K562 (cell line): ENCODE measurements around the gene NUP98. TPM values are rescaled to one million over a fixed set of nuclear protein-coding genes. Genes with fewer than 3 reads are reported as not detected.

Source experiments
- ATAC-seq: fragments of 200-7000 bp; cut with Tn5 transposase; 3 replicates; pipeline ENCODE4 v1.9.1; 2020; ENCODE audit warnings: moderate library complexity
- BruUV-seq: library from RNA; stranded (reverse); fragments of 400-500 nt; replicated peaks from 2 replicates; lab custom pipeline; 2021; lab: Mats Ljungman, UMichigan
- CTCF ChIA-PET: fragments of 300-600 bp; formaldehyde crosslinking; extraction: SDS; loops from one replicate; lab custom pipeline; 2021; ENCODE audit warnings: low intra/inter-chr PET ratio; lab: Yijun Ruan, JAX
- POLR2A ChIA-PET: fragments of 300-600, 350-650 bp; sonication (Branson Sonifier 250); formaldehyde crosslinking; extraction: SDS; loops from one replicate; lab custom pipeline; 2021; ENCODE audit warnings: antibody characterized with exemption, inconsistent platforms; lab: Yijun Ruan, JAX
- DNase-seq, 4 experiments: peaks; one replicate each; pipeline versions ENCODE4 v3.0.0 to v3.0.0-alpha.2; 2011 to 2018; ENCODE audit warnings: low spot score in 3 of 4, mixed read lengths in 3 of 4; ENCODE audit errors: extremely low read depth in 1 of 4
- FAIRE-seq: peaks from 2 replicates; lab custom pipeline; 2011; peaks lifted over from hg19 to GRCh38; lab: Jason Lieb, UNC
- H2AFZ ChIP-seq: 2 replicates; pipeline ENCODE4 v1.6.0; 2011; ENCODE audit warnings: low read depth, low read length, control low read depth, inconsistent platforms
- H3K27ac ChIP-seq: fragments of 200-600 bp; 3 replicates; pipeline ENCODE4 v1.8.0; 2011; ENCODE audit warnings: low read depth, mild to moderate bottlenecking, control low read depth, inconsistent platforms, low read length, moderate library complexity, mixed read lengths; ENCODE audit errors: extremely low read depth
- H3K27me3 ChIP-seq, 2 experiments: fragments of 300-600 bp in 1 of 2; 2 replicates in 1 of 2; 3 replicates in 1 of 2; pipeline versions ENCODE4 v1.6.0 to v1.8.0; 2011; ENCODE audit warnings: inconsistent platforms in 2 of 2, low read length in 2 of 2, mild to moderate bottlenecking in 1 of 2, mixed read lengths in 1 of 2, moderate library complexity in 1 of 2; ENCODE audit not compliant: control insufficient read depth in 2 of 2, insufficient read depth in 2 of 2
- H3K36me3 ChIP-seq: fragments of 300-600 bp; 3 replicates; pipeline ENCODE4 v1.8.0; 2011; ENCODE audit warnings: mild to moderate bottlenecking, low read length, inconsistent platforms; ENCODE audit not compliant: control insufficient read depth, insufficient read depth
- H3K4me1 ChIP-seq, 2 experiments: fragments of 200-600 bp in 1 of 2; replicated peaks in 1 of 2; 2 replicates in 1 of 2; 3 replicates in 1 of 2; pipeline versions ENCODE4 v1.5.1 to v1.8.0; 2011; ENCODE audit warnings: inconsistent platforms in 2 of 2, low read length in 2 of 2, mild to moderate bottlenecking in 1 of 2, mixed read lengths in 1 of 2, moderate library complexity in 1 of 2; ENCODE audit not compliant: control insufficient read depth in 2 of 2, insufficient read depth in 2 of 2
- H3K4me2 ChIP-seq: 2 replicates; pipeline ENCODE4 v1.6.1; 2011; ENCODE audit warnings: low read length, control low read depth, inconsistent platforms, mixed read lengths; ENCODE audit not compliant: insufficient read depth
- H3K4me3 ChIP-seq: fragments of 200-600 bp; sonication (generic), shearing (Covaris generic); 2 replicates; pipeline ENCODE4 v1.5.1; 2016; ENCODE audit warnings: control low read depth, inconsistent platforms
- H3K79me2 ChIP-seq: fragments of 200-600 bp; 3 replicates; pipeline ENCODE4 v1.8.0; 2011; ENCODE audit warnings: low read length, inconsistent platforms; ENCODE audit not compliant: control insufficient read depth, insufficient read depth
- H3K9ac ChIP-seq, 2 experiments: 2 replicates each; pipeline versions ENCODE4 v1.6.0 to v1.6.1; 2011; ENCODE audit warnings: low read depth in 2 of 2, low read length in 2 of 2, control low read depth in 1 of 2, inconsistent platforms in 1 of 2, mild to moderate bottlenecking in 1 of 2, mixed read lengths in 1 of 2; ENCODE audit not compliant: insufficient read depth in 1 of 2
- H3K9me1 ChIP-seq: one replicate; pipeline ENCODE4 v1.6.0; 2011; ENCODE audit warnings: inconsistent platforms, mild to moderate bottlenecking, low read length, moderate library complexity; ENCODE audit not compliant: control insufficient read depth, insufficient read depth
- H3K9me3 ChIP-seq: replicated peaks from 2 replicates; pipeline ENCODE4 v1.5.1; 2011; ENCODE audit warnings: low read depth, low read length, inconsistent platforms; ENCODE audit not compliant: control insufficient read depth, insufficient read depth
- H4K20me1 ChIP-seq: replicated peaks from 2 replicates; pipeline ENCODE4 v1.6.1; 2011; ENCODE audit warnings: low read length, inconsistent platforms, mixed read lengths; ENCODE audit not compliant: control insufficient read depth, insufficient read depth
- DNMT1 ChIP-seq: fragments of 450-650 bp; IDR thresholded peaks from 2 replicates; pipeline ENCODE4 v1.6.1; 2016; ENCODE audit warnings: antibody characterized with exemption, mild to moderate bottlenecking
- FOXM1 ChIP-seq, 2 experiments: fragments of 450-650 bp in 1 of 2; sonication (generic) in 1 of 2; formaldehyde crosslinking in 1 of 2; IDR thresholded peaks; 2 replicates each; pipeline versions ENCODE4 v1.6.1 to v1.9.0; 2017 to 2022; ENCODE audit warnings: low read depth in 2 of 2, mild to moderate bottlenecking in 2 of 2, missing genetic modification reagents in 1 of 2, moderate library complexity in 1 of 2
- GTF2F1 ChIP-seq: IDR thresholded peaks from 2 replicates; pipeline ENCODE4 v1.6.1; 2011; ENCODE audit warnings: low read depth, low read length, improper control_type of control experiment
- HLTF ChIP-seq: fragments of 450-650 bp; IDR thresholded peaks from 2 replicates; pipeline ENCODE4 v1.6.1; 2016
- MTA2 ChIP-seq: fragments of 450-650 bp; IDR thresholded peaks from 2 replicates; pipeline ENCODE4 v1.6.1; 2016; ENCODE audit warnings: low read depth
- RCOR1 ChIP-seq, 2 experiments: IDR thresholded peaks; 2 replicates each; pipeline ENCODE4 v1.6.1; 2012; ENCODE audit warnings: low read depth in 2 of 2, low read length in 2 of 2, borderline replicate concordance in 1 of 2, improper control_type of control experiment in 1 of 2
- ZFP36 ChIP-seq: fragments of 150-350 bp; IDR thresholded peaks from 2 replicates; pipeline ENCODE4 v1.6.1; 2018; ENCODE audit warnings: low read length, low read depth; ENCODE audit not compliant: partially characterized antibody
- ZFPM2 ChIP-seq: fragments of 250-450 bp; sonication (Bioruptor Pico); IDR thresholded peaks from 2 replicates; pipeline ENCODE4 v1.5.1; 2022; ENCODE audit warnings: mild to moderate bottlenecking
- WGBS: fragments of 100-300 bp; shearing (Covaris generic); methylation state at CpG from one replicate; pipeline ENCODE4 v1.1.6; 2016; ENCODE audit warnings: low coverage, mixed read lengths; ENCODE audit not compliant: insufficient coverage; ENCODE audit errors: missing lambda C conversion rate; 5-methylcytosine and 5-hydroxymethylcytosine counted together
- in situ Hi-C: fragments of 300-500 bp; cut with MboI; formaldehyde crosslinking; loops from 4 replicates; pipeline ENCODE4 v1.15.0; 2018; ENCODE audit warnings: inconsistent platforms, mixed read lengths
- intact Hi-C: fragments of 100-400 bp; cut with micrococcal nuclease; formaldehyde crosslinking; loops from 2 replicates; pipeline ENCODE4 v1.14.2; 2022
- polyA plus RNA-seq, 8 experiments: library from polyadenylated mRNA; depleted of rRNA in 4 of 8; stranded (reverse) in 5 of 8; unstranded in 3 of 8; fragments of >200 nt; fragmentation: Nextera tagmentation in 2 of 8; fragmentation: Illumina TruSeq in 1 of 8; extraction: Ambion mirVana in 2 of 8; extraction: Trizol in 1 of 8; gene quantifications; 2 replicates each; pipeline versions ENCODE4 v1.2.1 to v1.2.3, GENCODE V29; 2011 to 2014; ENCODE audit warnings: inconsistent platforms in 1 of 8, missing spikeins in 1 of 8
- total RNA-seq, 7 experiments: library from RNA; depleted of rRNA in 6 of 7; stranded (reverse); fragments of >200 nt in 6 of 7; fragmentation: Illumina TruSeq in 2 of 7; extraction: Trizol in 2 of 7; gene quantifications; 2 replicates each; pipeline versions ENCODE4 v1.2.1 to v1.2.3, GENCODE V29; 2011 to 2021; ENCODE audit warnings: low replicate concordance in 1 of 7
- TF ChIP-seq, protein P1 (sequence below): fragments of 200-800 bp; sonication (Bioruptor generic); IDR thresholded peaks from 2 replicates; pipeline ENCODE4 v1.6.1; 2016; ENCODE audit warnings: missing genetic modification characterization, missing compliant biosample characterization
- TF ChIP-seq, protein P2 (sequence below), 2 experiments: fragments of 450-650 bp in 1 of 2; IDR thresholded peaks; 2 replicates each; pipeline ENCODE4 v1.6.1; 2011 to 2017; ENCODE audit warnings: low read depth in 2 of 2, antibody characterized with exemption in 1 of 2, borderline replicate concordance in 1 of 2, low read length in 1 of 2, mild to moderate bottlenecking in 1 of 2, mixed read lengths in 1 of 2; ENCODE audit not compliant: control insufficient read depth in 1 of 2
- TF ChIP-seq, protein P3 (sequence below), 2 experiments: fragments of 450-650 bp in 1 of 2; sonication (generic) in 1 of 2; formaldehyde crosslinking in 1 of 2; IDR thresholded peaks in 1 of 2; conservative IDR thresholded peaks in 1 of 2; 2 replicates each; pipeline versions ENCODE4 v1.6.1 to v1.8.1; 2016 to 2023; ENCODE audit warnings: mild to moderate bottlenecking in 2 of 2, moderate library complexity in 2 of 2, inconsistent platforms in 1 of 2, missing genetic modification reagents in 1 of 2

Gene NUP98
- total and polyA plus RNA-seq, 9 of the 15 experiments (the other 6 are each of a cell fraction or from before 2014, with no cell fraction given), result 45.1 to 196 (median 130) TPM

- no peaks in the 10 kb centered on the region for H3K27me3 ChIP-seq
- intact Hi-C loops (no loop called here), in situ Hi-C loops (no loop called here)
- no peaks in the 10 kb centered on the region for H3K79me2 ChIP-seq
- H3K9me1 ChIP-seq, result no peaks in the 10 kb centered on the region
- peaks cover 85% of the 10 kb centered on the region for H3K36me3 ChIP-seq
- no peak for ATAC-seq
- ChIA-PET POLR2A (interaction anchor here (0.5 to 1.2 kb wide), 3 partner anchors 11 to 67 kb away, joined by 3 to 4 read pairs (median 3); no protein-coding TSS in a partner anchor), CTCF (no interaction called here)
- 0 out of 3 replicates have a peak overlapping the region, but pooled peaks have one; percentile 14 for H3K27ac ChIP-seq
- H3K9me3 ChIP-seq, result no peaks in the 10 kb centered on the region
- DNase-seq, result no peak
- no peak overlapping the region for H3K4me3 ChIP-seq
- 98% methylated on average over 9 of the region's 12 CpGs for WGBS
- H4K20me1 ChIP-seq, result no peaks in the 10 kb centered on the region; the same call in 1 of the 2 replicates
- FAIRE-seq, result no peak
- no peak overlapping the region for H2AFZ ChIP-seq
- H3K4me1 ChIP-seq, result peaks cover 0 to 5% of the 10 kb centered on the region in 2 experiments; a peak in 3 of 5 replicates
- no peak overlapping the region for H3K4me2 ChIP-seq
- BruUV-seq, result no TSS peak
- no peak overlapping the region for H3K9ac ChIP-seq
- TF ChIP-seq FOXM1 (IDR thresholded peaks at IDR 0.05; ENCODE audit: low read depth) (no peak), FOXM1 (CRISPR knock-in tag; IDR thresholded peaks at IDR 0.05; ENCODE audit: low read depth) (no peak), DNMT1 (no peak), ZFP36 (no peak), RCOR1 (IDR thresholded peaks at IDR 0.05; ENCODE audit: borderline replicate concordance in 1 of 2, low read depth in 2 of 2, low read length in 2 of 2) (no peak), HLTF (no peak), GTF2F1 (no peak), MTA2 (no peak), ZFPM2 (CRISPR knock-in tag) (no peak)
- TF ChIP-seq, protein P1, sequence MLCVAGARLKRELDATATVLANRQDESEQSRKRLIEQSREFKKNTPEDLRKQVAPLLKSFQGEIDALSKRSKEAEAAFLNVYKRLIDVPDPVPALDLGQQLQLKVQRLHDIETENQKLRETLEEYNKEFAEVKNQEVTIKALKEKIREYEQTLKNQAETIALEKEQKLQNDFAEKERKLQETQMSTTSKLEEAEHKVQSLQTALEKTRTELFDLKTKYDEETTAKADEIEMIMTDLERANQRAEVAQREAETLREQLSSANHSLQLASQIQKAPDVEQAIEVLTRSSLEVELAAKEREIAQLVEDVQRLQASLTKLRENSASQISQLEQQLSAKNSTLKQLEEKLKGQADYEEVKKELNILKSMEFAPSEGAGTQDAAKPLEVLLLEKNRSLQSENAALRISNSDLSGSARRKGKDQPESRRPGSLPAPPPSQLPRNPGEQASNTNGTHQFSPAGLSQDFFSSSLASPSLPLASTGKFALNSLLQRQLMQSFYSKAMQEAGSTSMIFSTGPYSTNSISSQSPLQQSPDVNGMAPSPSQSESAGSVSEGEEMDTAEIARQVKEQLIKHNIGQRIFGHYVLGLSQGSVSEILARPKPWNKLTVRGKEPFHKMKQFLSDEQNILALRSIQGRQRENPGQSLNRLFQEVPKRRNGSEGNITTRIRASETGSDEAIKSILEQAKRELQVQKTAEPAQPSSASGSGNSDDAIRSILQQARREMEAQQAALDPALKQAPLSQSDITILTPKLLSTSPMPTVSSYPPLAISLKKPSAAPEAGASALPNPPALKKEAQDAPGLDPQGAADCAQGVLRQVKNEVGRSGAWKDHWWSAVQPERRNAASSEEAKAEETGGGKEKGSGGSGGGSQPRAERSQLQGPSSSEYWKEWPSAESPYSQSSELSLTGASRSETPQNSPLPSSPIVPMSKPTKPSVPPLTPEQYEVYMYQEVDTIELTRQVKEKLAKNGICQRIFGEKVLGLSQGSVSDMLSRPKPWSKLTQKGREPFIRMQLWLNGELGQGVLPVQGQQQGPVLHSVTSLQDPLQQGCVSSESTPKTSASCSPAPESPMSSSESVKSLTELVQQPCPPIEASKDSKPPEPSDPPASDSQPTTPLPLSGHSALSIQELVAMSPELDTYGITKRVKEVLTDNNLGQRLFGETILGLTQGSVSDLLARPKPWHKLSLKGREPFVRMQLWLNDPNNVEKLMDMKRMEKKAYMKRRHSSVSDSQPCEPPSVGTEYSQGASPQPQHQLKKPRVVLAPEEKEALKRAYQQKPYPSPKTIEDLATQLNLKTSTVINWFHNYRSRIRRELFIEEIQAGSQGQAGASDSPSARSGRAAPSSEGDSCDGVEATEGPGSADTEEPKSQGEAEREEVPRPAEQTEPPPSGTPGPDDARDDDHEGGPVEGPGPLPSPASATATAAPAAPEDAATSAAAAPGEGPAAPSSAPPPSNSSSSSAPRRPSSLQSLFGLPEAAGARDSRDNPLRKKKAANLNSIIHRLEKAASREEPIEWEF (CRISPR knock-in tag), result no peak
- TF ChIP-seq, protein P2, sequence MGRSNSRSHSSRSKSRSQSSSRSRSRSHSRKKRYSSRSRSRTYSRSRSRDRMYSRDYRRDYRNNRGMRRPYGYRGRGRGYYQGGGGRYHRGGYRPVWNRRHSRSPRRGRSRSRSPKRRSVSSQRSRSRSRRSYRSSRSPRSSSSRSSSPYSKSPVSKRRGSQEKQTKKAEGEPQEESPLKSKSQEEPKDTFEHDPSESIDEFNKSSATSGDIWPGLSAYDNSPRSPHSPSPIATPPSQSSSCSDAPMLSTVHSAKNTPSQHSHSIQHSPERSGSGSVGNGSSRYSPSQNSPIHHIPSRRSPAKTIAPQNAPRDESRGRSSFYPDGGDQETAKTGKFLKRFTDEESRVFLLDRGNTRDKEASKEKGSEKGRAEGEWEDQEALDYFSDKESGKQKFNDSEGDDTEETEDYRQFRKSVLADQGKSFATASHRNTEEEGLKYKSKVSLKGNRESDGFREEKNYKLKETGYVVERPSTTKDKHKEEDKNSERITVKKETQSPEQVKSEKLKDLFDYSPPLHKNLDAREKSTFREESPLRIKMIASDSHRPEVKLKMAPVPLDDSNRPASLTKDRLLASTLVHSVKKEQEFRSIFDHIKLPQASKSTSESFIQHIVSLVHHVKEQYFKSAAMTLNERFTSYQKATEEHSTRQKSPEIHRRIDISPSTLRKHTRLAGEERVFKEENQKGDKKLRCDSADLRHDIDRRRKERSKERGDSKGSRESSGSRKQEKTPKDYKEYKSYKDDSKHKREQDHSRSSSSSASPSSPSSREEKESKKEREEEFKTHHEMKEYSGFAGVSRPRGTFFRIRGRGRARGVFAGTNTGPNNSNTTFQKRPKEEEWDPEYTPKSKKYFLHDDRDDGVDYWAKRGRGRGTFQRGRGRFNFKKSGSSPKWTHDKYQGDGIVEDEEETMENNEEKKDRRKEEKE (IDR thresholded peaks at IDR 0.05; ENCODE audit: borderline replicate concordance in 1 of 2, control insufficient read depth in 1 of 2, low read depth in 2 of 2, low read length in 1 of 2), result no peak
- TF ChIP-seq, protein P3, sequence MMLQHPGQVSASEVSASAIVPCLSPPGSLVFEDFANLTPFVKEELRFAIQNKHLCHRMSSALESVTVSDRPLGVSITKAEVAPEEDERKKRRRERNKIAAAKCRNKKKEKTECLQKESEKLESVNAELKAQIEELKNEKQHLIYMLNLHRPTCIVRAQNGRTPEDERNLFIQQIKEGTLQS (IDR thresholded peaks at IDR 0.05), result no peak
- TF ChIP-seq, protein P3 (CRISPR knock-in tag; conservative IDR thresholded peaks at IDR 0.05), result no peak
These were observed 113.1 kb downstream of the NUP98 start for GRCh38 chr11:3684129-3684818.
